ENCODE measurements around the gene GALR3. TPM values are rescaled to one million over a fixed set of nuclear protein-coding genes. Genes with fewer than 3 reads are reported as not detected.

GALR3 gene
- total and polyA plus RNA-seq, 10 donors: not detected

DNA sequence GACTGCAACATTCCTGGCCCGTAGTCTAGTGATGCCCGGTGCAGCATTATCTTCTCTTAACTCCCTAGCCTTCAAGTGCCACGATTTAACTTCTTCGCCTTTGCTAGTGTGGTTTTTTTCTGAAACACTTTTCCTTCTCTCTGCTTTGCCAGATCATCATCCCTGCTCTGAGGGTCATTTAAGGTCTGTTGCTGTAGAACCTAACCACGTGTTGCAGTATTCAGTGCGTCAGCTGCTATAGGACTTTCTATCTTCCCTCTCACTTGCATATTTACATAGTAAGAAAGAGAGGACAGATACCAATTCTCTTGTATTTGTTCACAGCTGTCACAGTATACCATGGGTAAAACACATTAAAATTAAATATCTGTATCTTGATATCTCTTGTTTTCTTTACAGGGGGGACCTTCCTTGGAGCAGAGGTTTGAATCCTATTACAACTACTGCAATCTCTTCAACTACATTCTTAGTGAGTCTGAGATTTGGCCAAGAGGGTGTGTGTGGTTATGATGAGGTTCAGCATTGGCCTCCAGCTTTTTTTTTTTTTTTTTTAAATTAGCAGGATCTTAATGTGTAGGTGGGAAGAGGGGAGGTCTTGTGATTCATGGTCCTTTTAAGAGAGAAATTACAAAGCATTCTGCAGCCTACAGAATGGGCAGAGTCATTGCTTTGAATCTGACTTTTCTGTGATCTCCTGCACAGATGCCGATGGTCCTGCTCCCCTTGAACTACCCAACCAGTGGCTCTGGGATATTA is 39.6 kb downstream of the GALR3 start:
- 82 to 86% (median 83%) methylated on average over 7 of the region's 7 CpGs for WGBS, 5 donors
- no peaks in the 10 kb centered on the region for H3K9me3 ChIP-seq
- peak overlapping the region in 4 of 8 donors; percentile 0 to 46 (median 33) for H3K27ac ChIP-seq
- DNase-seq: no peak
- no peak overlapping the region for H3K4me3 ChIP-seq
- H3K36me3 ChIP-seq: peaks cover 4 to 100% (median 97%) of the 10 kb centered on the region in 6 donors
- no peaks in the 10 kb centered on the region for H3K27me3 ChIP-seq (replicated peaks in 1 of 7)
- H3K4me1 ChIP-seq: peaks cover 0 to 20% (median 14%) of the 10 kb centered on the region in 6 donors
- no peak for TF ChIP-seq POLR2A (IDR thresholded peaks at IDR 0.05)
- TF ChIP-seq POLR2AphosphoS5 (IDR thresholded peaks at IDR 0.05): no peak
- TF ChIP-seq, protein P1, sequence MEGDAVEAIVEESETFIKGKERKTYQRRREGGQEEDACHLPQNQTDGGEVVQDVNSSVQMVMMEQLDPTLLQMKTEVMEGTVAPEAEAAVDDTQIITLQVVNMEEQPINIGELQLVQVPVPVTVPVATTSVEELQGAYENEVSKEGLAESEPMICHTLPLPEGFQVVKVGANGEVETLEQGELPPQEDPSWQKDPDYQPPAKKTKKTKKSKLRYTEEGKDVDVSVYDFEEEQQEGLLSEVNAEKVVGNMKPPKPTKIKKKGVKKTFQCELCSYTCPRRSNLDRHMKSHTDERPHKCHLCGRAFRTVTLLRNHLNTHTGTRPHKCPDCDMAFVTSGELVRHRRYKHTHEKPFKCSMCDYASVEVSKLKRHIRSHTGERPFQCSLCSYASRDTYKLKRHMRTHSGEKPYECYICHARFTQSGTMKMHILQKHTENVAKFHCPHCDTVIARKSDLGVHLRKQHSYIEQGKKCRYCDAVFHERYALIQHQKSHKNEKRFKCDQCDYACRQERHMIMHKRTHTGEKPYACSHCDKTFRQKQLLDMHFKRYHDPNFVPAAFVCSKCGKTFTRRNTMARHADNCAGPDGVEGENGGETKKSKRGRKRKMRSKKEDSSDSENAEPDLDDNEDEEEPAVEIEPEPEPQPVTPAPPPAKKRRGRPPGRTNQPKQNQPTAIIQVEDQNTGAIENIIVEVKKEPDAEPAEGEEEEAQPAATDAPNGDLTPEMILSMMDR (IDR thresholded peaks at IDR 0.05 in 8 of 11, conservative IDR thresholded peaks at IDR 0.05 in 3 of 11): no peak
- intact Hi-C loops (cut with DNase I; ENCODE audit: low total_unique reads): loop anchor here (2.0 kb wide), 1 partner anchor 46 kb away; no protein-coding TSS in a partner anchor

DNA sequence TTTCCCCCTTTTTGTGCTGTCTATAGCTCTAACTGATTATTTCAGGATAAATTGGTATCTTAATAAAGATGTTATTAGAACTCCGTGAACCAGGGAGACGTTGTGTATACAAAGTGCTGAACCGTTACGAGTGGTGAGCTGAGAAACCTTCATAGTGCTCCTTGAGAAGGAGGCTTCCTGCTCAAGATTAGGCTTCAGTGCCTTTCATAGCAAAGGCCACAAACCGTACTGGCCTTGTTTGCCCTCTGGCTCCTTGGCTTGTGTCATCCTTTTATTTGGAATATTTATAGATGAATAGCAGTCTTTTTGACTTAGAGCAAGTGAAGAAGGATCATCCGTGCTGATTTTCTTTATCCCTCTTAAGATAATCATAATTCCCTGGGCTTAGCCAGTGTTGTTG is 42.3 kb downstream of the GALR3 start:
- Histone ChIP-seq H3K27me3 (replicated peaks in 1 of 7) (no peaks in the 10 kb centered on the region), H3K27ac (no peak overlapping the region), H3K4me1 (peaks cover 0 to 20% (median 14%) of the 10 kb centered on the region in 6 donors), H3K36me3 (peaks cover 4 to 100% (median 96%) of the 10 kb centered on the region in 6 donors), H3K4me3 (no peak overlapping the region), H3K9me3 (no peaks in the 10 kb centered on the region)
- no peak for DNase-seq
- intact Hi-C loops (cut with DNase I; ENCODE audit: low total_unique reads): no loop called here
- 90 to 97% (median 95%) methylated on average over 6 of the region's 6 CpGs for WGBS, 5 donors
- TF ChIP-seq, protein P1 (IDR thresholded peaks at IDR 0.05 in 8 of 11, conservative IDR thresholded peaks at IDR 0.05 in 3 of 11): no peak
- TF ChIP-seq POLR2A (IDR thresholded peaks at IDR 0.05) (no peak), POLR2AphosphoS5 (IDR thresholded peaks at IDR 0.05) (no peak)

DNA sequence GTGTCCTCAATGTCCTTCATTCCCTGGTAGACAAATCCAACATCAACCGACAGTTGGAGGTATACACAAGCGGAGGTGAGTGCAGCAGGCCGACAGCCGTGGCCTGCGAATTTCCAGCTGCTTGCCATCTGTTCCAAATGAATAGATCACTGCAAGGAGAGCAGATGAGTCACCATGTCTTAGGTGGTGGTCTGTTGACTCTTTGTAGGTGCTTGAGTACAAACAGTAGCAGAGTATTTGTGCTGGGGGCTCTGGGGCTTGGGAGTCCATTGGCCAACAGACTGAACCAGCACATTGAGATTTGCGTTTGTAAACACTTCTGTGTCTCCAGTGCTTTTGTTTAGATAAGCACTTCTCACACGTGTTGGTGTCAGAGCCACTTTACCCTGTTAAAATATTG is 47.1 kb downstream of the GALR3 start:
- H3K27ac ChIP-seq: no peak overlapping the region
- TF ChIP-seq POLR2AphosphoS5 (IDR thresholded peaks at IDR 0.05): no peak
- TF ChIP-seq, protein P1 (IDR thresholded peaks at IDR 0.05 in 8 of 11, conservative IDR thresholded peaks at IDR 0.05 in 3 of 11): no peak
- TF ChIP-seq POLR2A (IDR thresholded peaks at IDR 0.05): no peak
- no peak overlapping the region for H3K4me3 ChIP-seq
- H3K27me3 ChIP-seq (replicated peaks in 1 of 7): no peaks in the 10 kb centered on the region
- intact Hi-C loops (cut with DNase I; ENCODE audit: low total_unique reads): no loop called here
- WGBS, 5 donors: 86 to 95% (median 93%) methylated on average over 7 of the region's 7 CpGs
- H3K36me3 ChIP-seq: peaks cover 6 to 100% (median 98%) of the 10 kb centered on the region in 6 donors
- H3K9me3 ChIP-seq: no peaks in the 10 kb centered on the region
- no peaks in the 10 kb centered on the region for H3K4me1 ChIP-seq
- DNase-seq: no peak

Small RNA genes within 50 kb of the gene (microRNA-seq; reads per million reads assigned to microRNA genes)
- gene MIR659: 0.28 to 0.36 (median 0.35) reads per million in 3 donors

Small RNA genes within 50 kb of the gene (small RNA-seq; reads per million reads assigned to genes)
- gene MIR659: 0 to 0.40 (median 0.28) reads per million in 4 donors

Other genes with a start within 250 kb of the GALR3 start
- 10 to 100 TPM in 5 of 7 donors, 1 to 10 TPM in 1, not detected in 1; 3.9 to 22.8 (median 12.8) TPM for gene LGALS2, start 243.3 kb upstream of the GALR3 start, total RNA-seq
- 10 to 100 TPM; 21.1 to 41.8 (median 25.5) TPM for gene LGALS2, start 243.3 kb upstream of the GALR3 start, polyA plus RNA-seq
- gene GGA1, start 214.5 kb upstream of the GALR3 start, total RNA-seq: 100 to 1,000 TPM in 1 of 7 donors, 10 to 100 TPM in 6; 67.6 to 115 (median 82.6) TPM
- 100 to 1,000 TPM in 2 of 3 donors, 10 to 100 TPM in 1; 43.4 to 134 (median 121) TPM for gene GGA1, start 214.5 kb upstream of the GALR3 start, polyA plus RNA-seq
- gene SH3BP1, start 183.7 kb upstream of the GALR3 start, total RNA-seq: 10 to 100 TPM; 38.0 to 78.9 (median 61.2) TPM
- 10 to 100 TPM; 17.7 to 51.7 (median 35.2) TPM for gene SH3BP1, start 183.7 kb upstream of the GALR3 start, polyA plus RNA-seq
- 10 to 100 TPM in 5 of 7 donors, 1 to 10 TPM in 2; 9.3 to 17.8 (median 11.2) TPM for gene PDXP, start 164.7 kb upstream of the GALR3 start, total RNA-seq
- 10 to 100 TPM; 14.7 to 26.6 (median 15.4) TPM for gene PDXP, start 164.7 kb upstream of the GALR3 start, polyA plus RNA-seq
- gene LGALS1, start 147.7 kb upstream of the GALR3 start, total RNA-seq: 100 to 1,000 TPM; 158 to 544 (median 389) TPM
- gene LGALS1, start 147.7 kb upstream of the GALR3 start, polyA plus RNA-seq: 100 to 1,000 TPM; 371 to 519 (median 445) TPM
- gene NOL12, start 137.0 kb upstream of the GALR3 start, total RNA-seq: 10 to 100 TPM; 24.0 to 55.3 (median 30.2) TPM
- gene NOL12, start 137.0 kb upstream of the GALR3 start, polyA plus RNA-seq: 10 to 100 TPM; 28.5 to 33.9 (median 31.1) TPM
- 100 to 1,000 TPM in 5 of 7 donors, 10 to 100 TPM in 2; 69.9 to 151 (median 106) TPM for gene TRIOBP, start 126.3 kb upstream of the GALR3 start, total RNA-seq
- 10 to 100 TPM; 24.6 to 62.0 (median 34.2) TPM for gene TRIOBP, start 126.3 kb upstream of the GALR3 start, polyA plus RNA-seq
- gene GCAT, start 15.4 kb upstream of the GALR3 start, total RNA-seq: 1 to 10 TPM in 5 of 7 donors, under 1 TPM in 1, not detected in 1; 0.94 to 2.2 (median 1.7) TPM
- 1 to 10 TPM; 1.7 to 3.9 (median 1.9) TPM for gene GCAT, start 15.4 kb upstream of the GALR3 start, polyA plus RNA-seq
- 10 to 100 TPM; 14.5 to 31.0 (median 15.3) TPM for gene ANKRD54, start 21.0 kb downstream of the GALR3 start, total RNA-seq
- 10 to 100 TPM; 15.7 to 17.5 (median 15.8) TPM for gene ANKRD54, start 21.0 kb downstream of the GALR3 start, polyA plus RNA-seq
- 100 to 1,000 TPM; 254 to 407 (median 337) TPM for gene EIF3L, start 26.0 kb downstream of the GALR3 start, total RNA-seq
- gene EIF3L, start 26.0 kb downstream of the GALR3 start, polyA plus RNA-seq: 100 to 1,000 TPM; 275 to 364 (median 331) TPM
- gene MICALL1, start 82.9 kb downstream of the GALR3 start, total RNA-seq: 10 to 100 TPM; 15.7 to 29.4 (median 21.8) TPM
- gene MICALL1, start 82.9 kb downstream of the GALR3 start, polyA plus RNA-seq: 10 to 100 TPM in 1 of 3 donors, 1 to 10 TPM in 2; 3.8 to 11.6 (median 4.1) TPM
- gene C22orf23, start 130.2 kb downstream of the GALR3 start, total RNA-seq: not detected
- under 1 TPM; 0.04 to 0.16 (median 0.05) TPM for gene C22orf23, start 130.2 kb downstream of the GALR3 start, polyA plus RNA-seq
- gene POLR2F, start 130.3 kb downstream of the GALR3 start, total RNA-seq: 10 to 100 TPM; 28.0 to 68.3 (median 35.5) TPM
- 100 to 1,000 TPM in 1 of 3 donors, 10 to 100 TPM in 2; 82.1 to 111 (median 88.9) TPM for gene POLR2F, start 130.3 kb downstream of the GALR3 start, polyA plus RNA-seq
- gene SOX10, start 161.2 kb downstream of the GALR3 start, total RNA-seq: under 1 TPM in 3 of 7 donors, not detected in 4; 0.13 to 0.25 (median 0.23) TPM
- gene SOX10, start 161.2 kb downstream of the GALR3 start, polyA plus RNA-seq: 1 to 10 TPM in 1 of 3 donors, under 1 TPM in 2; 0.09 to 1.8 (median 0.20) TPM
- gene PICK1, start 234.0 kb downstream of the GALR3 start, total RNA-seq: 10 to 100 TPM; 14.9 to 34.2 (median 31.9) TPM
- 10 to 100 TPM; 16.4 to 29.3 (median 20.3) TPM for gene PICK1, start 234.0 kb downstream of the GALR3 start, polyA plus RNA-seq

Measured in spleen (tissue), 11 donors.